Kidney epithelial cell (primary cell): ENCODE data around the gene CCND1. TPM values are rescaled to one million over a fixed set of nuclear protein-coding genes. Genes with fewer than 3 reads are reported as not detected.

Experiments
- DNase-seq: peaks from one replicate; pipeline ENCODE4 v3.0.0-alpha.2; 2010; ENCODE audit warnings: low read depth
- H3K27me3 ChIP-seq: 2 replicates; pipeline ENCODE4 v1.6.0; 2011; ENCODE audit warnings: low read length; ENCODE audit not compliant: control insufficient read depth, insufficient read depth
- H3K36me3 ChIP-seq: 2 replicates; pipeline ENCODE4 v1.5.1; 2011; ENCODE audit warnings: low read length; ENCODE audit not compliant: control insufficient read depth, insufficient read depth
- H3K4me3 ChIP-seq: 2 replicates; pipeline ENCODE4 v1.5.1; 2011; ENCODE audit warnings: low read depth, mild to moderate bottlenecking, control low read depth, low read length
- CTCF ChIP-seq: IDR thresholded peaks from 2 replicates; pipeline ENCODE4 v1.5.1; 2011; ENCODE audit warnings: mild to moderate bottlenecking, moderate library complexity, low read length, control low read depth, inconsistent platforms; ENCODE audit not compliant: insufficient read depth, poor library complexity, severe bottlenecking
- total RNA-seq: library from RNA; depleted of rRNA; stranded (reverse); fragments of >200 nt; gene quantifications from 2 replicates; pipeline ENCODE4 v1.2.3, GENCODE V29; 2015

The CCND1 gene
- total RNA-seq, 1 donor from 2014 or later = 378 TPM

GRCh38 chr11:69660001-69660500 is 19.1 kb downstream of the CCND1 start:
- Histone ChIP-seq H3K36me3 (no peaks in the 10 kb centered on the region), H3K27me3 (no peaks in the 10 kb centered on the region), H3K4me3 (no peak overlapping the region)
- DNase-seq = no peak
- TF ChIP-seq CTCF = no peak

DNA sequence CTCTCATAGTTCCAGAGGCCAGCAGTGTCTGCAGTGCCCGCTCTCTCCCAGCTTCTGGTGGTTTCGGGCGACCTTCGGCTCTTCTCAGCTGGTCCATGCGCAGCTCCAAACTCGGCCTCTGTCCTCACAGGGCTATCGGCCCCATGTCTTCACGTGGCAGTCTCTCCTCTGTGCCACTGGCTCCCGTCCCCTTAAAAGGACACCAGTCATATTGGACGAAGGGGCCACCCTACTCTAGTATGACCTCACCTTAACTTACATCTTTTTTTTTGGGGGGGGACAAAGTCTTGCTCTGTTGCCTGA is 20.4 kb downstream of the CCND1 start:
- DNase-seq = no peak
- no peaks in the 10 kb centered on the region for H3K27me3 ChIP-seq
- TF ChIP-seq CTCF = no peak

DNA sequence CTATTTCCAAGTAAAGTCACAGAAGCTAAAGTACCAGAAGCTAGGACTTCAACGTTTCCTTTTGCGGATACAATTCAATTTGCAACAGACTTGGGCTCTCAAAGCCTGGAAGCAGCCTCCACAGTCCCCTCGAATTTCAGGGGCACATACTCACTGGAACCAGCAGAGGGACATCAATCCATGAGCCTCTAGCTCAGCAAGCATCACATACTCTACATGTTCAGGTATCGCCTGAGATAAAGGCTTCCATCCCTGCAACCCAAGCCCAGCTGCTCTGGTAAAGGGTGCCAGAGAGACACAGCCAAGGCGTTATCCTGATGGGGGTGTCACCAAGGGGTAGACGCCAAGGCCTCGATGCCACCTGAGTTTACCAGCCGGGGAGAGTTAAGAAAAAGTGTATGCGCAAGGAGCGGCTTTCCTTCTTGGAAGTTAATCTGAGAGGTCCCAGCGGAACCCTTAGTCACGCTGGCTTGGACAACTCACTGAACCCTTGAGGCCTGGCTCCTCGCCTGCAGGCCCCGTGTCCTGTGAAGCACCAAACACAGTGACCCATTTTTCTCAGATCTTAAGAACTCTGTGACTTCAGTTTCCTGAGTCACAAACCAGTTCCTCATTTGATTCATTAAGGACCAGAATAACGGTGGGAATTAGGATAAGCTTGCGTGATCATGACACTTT is 21.2 kb downstream of the CCND1 start:
- Histone ChIP-seq H3K36me3 (peaks cover under 1% of the 10 kb centered on the region), H3K27me3 (no peaks in the 10 kb centered on the region), H3K4me3 (no peak overlapping the region)
- peak; percentile 19 for TF ChIP-seq CTCF
- no peak for DNase-seq

More for the DNA sequence above, 20.4 kb downstream of the CCND1 start:
- H3K36me3 ChIP-seq = no peaks in the 10 kb centered on the region
- H3K4me3 ChIP-seq = no peak overlapping the region

DNA sequence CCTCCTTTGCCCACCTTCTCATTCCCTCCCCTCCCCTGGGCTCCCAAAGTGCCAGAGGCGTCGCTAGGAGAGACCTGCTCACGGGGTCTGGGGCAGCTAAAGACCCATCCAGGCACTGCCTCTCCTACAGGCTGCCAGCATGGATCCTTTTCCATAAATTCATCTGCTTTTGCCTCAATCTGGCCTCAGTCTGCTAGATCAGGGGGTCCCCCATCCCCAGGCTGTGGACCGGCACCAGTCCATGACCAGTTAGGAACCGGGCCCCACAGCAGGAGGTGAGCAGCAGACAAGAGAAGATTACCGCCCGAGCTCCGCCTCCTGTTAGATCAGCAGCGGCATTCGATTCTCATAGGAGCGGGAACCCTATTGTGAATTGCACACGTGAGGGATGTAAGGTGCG is 21.9 kb downstream of the CCND1 start:
- DNase-seq = no peak
- H3K27me3 ChIP-seq = no peaks in the 10 kb centered on the region
- TF ChIP-seq CTCF = no peak
- H3K36me3 ChIP-seq = peaks cover 2% of the 10 kb centered on the region
- H3K4me3 ChIP-seq = no peak overlapping the region

- Histone ChIP-seq H3K27me3 (no peaks in the 10 kb centered on the region), H3K36me3 (peaks cover 2% of the 10 kb centered on the region), H3K4me3 (no peak overlapping the region)
- TF ChIP-seq CTCF = no peak
- DNase-seq = no peak
These were observed 22.4 kb downstream of the CCND1 start for GRCh38 chr11:69663326-69663725.

- Histone ChIP-seq H3K4me3 (no peak overlapping the region), H3K27me3 (no peaks in the 10 kb centered on the region)
- no peak for TF ChIP-seq CTCF
These were observed 23.3 kb downstream of the CCND1 start for GRCh38 chr11:69664103-69664775.

More at GRCh38 chr11:69664103-69664775, 23.3 kb downstream of the CCND1 start:
- H3K36me3 ChIP-seq = peaks cover 2% of the 10 kb centered on the region
- DNase-seq = no peak
